ENCODE measurements around the gene VPS8.

DNA sequence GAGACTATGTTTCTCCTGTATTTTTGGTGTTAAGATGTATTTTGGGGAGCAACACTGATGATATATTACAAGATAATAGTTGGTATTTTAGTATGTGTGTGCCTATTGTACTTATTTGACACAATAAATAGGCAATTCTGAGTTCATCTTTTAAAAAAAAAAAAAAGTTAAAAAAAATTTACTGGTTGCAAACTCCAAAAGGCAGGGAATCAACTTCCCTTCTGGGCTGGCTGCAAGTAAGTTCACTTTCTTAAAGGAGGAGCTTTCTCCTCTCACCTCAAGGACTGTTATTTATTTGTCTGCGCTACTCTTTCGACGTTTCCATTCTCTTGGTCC, 335 bp upstream of the VPS8 start:
- TF ChIP-seq CTCF (IDR thresholded peaks at IDR 0.05; ENCODE audit: low read length): no peak
- TF ChIP-seq EZH2 (IDR thresholded peaks at IDR 0.05; ENCODE audit: borderline replicate concordance, low read length): no peak

Data from OCI-LY1 (cell line).